ENCODE data around the gene OSTF1. TPM values are rescaled to one million over a fixed set of nuclear protein-coding genes. Genes with fewer than 3 reads are reported as not detected.

The OSTF1 gene
- total RNA-seq, 1 donor from 2014 or later, result 122 TPM

DNA sequence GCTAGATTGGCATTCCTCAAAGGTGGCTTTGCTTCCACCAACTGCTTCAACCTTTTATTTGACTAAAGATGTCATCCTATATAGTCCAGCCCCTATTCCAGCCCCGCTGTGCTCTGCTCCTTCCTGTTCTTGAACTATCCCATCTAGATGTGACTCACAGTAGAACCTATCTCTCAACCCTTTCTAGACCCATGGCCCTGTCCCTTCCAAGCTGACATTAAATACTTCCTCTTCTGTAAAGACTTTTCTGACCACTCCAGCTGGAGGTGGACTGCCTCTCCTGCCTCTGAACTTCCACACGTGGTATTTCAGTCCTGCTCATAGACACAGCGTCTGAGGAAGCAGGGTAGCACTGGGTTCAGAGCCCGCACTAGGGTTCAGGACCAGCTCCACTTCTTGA lies 32.4 kb downstream of the OSTF1 start:
- DNase-seq (ENCODE audit: low read depth, low spot score), result no peak

DNA sequence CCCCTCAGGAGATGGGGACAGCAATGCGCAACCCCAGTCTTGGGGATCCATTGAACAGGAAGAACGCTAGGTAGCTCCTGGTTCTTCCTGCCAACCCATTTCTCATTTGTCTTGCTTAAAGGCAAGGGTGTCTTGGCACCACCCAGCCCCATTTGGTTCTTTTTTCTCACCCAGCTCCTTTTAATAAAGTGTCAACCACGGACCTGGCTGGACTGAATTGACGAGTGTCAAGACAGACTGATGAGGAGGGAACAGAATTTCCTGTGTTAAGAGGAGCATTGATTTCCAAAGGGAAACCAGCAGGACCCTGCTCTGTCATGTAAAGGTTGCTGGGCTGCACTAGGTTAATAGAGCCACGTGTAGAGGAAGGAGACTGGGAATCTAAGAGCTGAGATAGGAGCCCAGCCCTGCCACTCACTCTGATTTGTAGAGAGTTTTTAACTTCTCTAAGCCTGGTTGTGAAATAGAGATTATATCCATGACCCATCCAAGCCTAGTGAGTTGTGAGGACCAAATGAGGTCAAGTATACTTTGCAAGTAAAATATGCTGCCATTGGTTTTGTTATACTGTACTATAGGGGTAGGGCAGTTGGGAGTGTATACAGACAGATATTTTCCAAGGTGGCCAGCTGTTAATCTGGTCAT lies 33.7 kb downstream of the OSTF1 start:
- DNase-seq (ENCODE audit: low read depth, low spot score), result no peak

DNA sequence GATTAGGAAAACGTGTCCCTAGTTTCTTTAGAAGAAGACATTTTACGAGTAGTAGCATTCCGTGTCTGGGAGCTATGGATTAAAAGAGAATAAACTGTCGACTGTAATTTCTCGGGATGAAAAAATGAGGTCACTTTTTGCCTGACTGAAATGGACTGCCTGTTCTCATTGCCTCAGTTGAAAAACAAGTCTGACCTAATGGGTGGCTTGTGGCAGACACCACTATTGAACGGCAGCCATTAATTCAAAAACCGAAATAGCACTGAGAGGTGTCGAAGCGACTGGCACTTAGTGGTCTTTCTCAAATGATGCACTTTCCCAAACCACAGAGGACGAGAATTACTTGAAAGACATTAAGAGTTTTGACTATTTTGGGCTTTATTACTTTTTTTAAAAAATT lies 35.4 kb downstream of the OSTF1 start:
- DNase-seq (ENCODE audit: low read depth, low spot score), result no peak

DNA sequence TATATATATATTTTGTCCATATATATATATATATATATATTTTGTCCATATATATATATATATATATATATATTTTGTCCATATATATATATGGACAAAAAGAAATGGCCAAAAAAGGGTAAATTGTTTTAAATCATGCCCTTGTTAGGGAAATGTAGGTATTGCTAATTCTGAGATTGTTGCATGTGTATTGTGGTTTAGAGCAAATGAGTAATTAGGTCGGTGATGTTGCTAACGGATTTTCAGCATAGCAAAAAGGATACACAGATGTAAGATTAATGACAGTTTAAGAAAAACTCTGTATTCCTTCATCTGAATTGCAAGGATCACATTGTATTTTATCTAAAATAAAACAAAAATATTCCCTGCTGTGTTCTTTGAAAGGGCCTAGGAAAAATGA lies 40.2 kb downstream of the OSTF1 start:
- DNase-seq (ENCODE audit: low read depth, low spot score), result no peak

- DNase-seq (ENCODE audit: low read depth, low spot score), result no peak
Observed at GRCh38 chr9:75130172-75130571, 41.9 kb downstream of the OSTF1 start.

- DNase-seq (ENCODE audit: low read depth, low spot score), result no peak
Observed at GRCh38 chr9:75130621-75131230, 42.4 kb downstream of the OSTF1 start.

GRCh38 chr9:75131700-75132099 lies 43.4 kb downstream of the OSTF1 start:
- no peak for DNase-seq (ENCODE audit: low read depth, low spot score)

- DNase-seq (ENCODE audit: low read depth, low spot score), result no peak
Observed at GRCh38 chr9:75132244-75132643, 43.9 kb downstream of the OSTF1 start.

DNA sequence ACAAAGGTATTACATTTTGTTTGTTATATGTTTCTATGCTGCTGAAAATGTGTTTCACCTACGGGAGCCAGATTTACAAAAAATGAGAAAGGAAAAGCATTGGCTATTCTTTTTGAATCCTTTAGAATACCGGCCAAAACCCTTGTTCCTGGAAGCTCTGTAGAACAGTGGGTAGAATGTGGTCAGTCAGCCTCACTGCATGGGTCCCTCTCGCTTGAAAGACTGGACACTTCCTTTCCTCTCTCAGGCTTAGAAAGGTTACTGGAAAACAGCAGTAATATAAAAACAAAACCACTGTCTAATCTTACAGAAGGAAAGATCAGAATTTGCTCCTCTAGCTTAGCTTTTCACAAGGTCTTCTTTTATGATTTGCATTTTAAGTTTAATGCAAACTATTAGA lies 45.1 kb downstream of the OSTF1 start:
- DNase-seq (ENCODE audit: low read depth, low spot score), result no peak

GRCh38 chr9:75134495-75134894 lies 46.2 kb downstream of the OSTF1 start:
- DNase-seq (ENCODE audit: low read depth, low spot score), result no peak

- DNase-seq (ENCODE audit: low read depth, low spot score), result no peak
Observed at GRCh38 chr9:75138260-75139040, 50.1 kb downstream of the OSTF1 start.

DNA sequence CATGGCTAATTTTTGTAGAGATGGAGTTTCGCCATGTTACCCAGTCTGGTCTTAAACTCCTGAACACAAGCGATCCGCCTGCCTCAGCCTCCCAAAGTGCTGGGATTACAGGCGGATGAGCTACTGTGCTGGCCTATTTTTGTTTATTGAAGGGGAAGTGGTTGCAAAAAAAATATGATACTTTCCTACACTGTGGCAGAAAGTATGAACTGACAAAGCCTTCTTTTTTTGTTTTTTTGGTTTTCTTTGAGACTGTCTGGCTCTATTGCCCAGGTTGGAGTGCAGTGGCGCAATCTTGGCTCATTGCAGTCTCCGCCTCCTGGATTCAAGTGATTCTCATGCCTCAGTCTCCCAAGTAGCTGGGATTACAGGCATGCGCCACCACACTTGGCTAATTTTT lies 50.9 kb downstream of the OSTF1 start:
- no peak for DNase-seq (ENCODE audit: low read depth, low spot score)

DNA sequence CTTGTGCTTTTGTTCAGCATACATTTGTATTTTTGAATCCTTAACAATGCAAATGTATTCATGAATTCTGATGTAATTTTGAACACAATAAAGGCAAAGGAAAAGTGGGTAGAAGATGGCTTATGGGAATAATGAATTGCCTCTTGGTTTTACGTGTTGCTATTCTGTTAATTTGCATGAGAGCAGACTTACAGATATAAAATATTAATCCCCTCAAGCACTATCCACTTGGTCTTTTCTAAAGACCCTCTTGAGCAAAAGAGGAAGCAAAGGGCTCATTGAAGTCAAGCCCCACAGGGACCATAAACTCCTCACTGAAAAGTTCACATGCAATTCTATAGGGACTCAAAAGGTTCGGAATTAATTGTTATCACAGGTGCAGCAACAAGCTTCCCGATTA lies 51.9 kb downstream of the OSTF1 start:
- no peak for DNase-seq (ENCODE audit: low read depth, low spot score)

DNA sequence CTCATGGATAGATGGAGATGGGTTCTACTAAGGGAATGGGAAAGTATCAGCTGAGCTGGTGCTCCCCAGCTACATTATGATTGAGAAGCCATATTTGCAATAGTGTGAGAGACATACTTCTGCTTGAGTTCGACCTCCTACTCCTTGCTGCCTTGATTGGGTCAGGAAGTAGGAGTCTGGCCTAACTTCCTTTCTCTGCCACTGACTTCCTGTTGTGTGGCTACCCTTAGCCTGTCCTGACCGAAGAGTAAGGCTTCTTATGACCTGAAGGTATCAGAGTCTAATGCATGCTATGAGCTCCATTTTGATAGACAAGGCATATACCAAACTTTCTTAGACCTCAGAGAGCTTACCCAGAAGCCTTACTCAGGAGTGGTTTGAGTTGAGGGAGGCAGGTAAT lies 53.9 kb downstream of the OSTF1 start:
- no peak for DNase-seq (ENCODE audit: low read depth, low spot score)

DNA sequence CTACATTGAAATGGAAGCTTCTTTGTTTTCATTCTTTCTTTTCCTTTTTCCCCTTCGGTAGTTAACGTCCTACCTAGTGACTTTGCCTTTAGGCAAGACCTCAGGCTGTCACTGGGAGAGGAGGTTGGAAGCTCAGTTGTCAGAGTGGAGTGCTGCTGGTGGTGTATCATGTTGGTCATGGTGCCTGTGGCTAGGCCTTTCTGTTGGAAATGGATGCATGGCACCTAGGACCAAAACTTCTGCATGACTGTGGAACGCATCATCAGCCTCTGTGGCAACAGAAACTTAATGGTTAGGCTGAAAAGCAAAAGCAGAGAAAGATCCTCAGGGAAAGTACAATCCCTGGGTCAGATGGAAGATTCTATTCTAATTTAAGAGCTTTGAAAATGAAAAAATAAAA lies 57.9 kb downstream of the OSTF1 start:
- no peak for DNase-seq (ENCODE audit: low read depth, low spot score)

- DNase-seq (ENCODE audit: low read depth, low spot score), result no peak
Observed at GRCh38 chr9:75147638-75148037, 59.3 kb downstream of the OSTF1 start.

- peak; percentile 26 for DNase-seq (ENCODE audit: low read depth, low spot score)
Observed at GRCh38 chr9:75148561-75148960, 60.2 kb downstream of the OSTF1 start.

DNA sequence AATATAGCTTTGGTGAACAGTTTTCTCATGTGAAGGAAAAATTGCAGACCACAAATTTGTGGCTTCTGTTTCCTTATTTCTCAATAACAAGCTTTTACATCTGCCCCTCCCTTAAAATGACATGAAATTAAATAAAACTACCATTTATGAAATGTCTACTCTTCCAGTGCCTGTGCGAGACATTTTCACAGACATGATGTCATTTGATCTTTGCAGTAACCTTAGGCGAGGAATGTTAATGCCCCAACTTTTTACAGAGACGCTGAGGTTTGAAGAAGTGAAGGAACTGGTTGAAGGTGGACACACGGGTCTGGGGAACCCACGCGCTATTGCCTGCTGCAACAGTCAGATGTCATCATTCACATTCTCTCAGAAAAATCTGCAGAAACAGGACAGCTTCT lies 61.5 kb downstream of the OSTF1 start:
- DNase-seq (ENCODE audit: low read depth, low spot score), result no peak

GRCh38 chr9:75150512-75150911 lies 62.2 kb downstream of the OSTF1 start:
- DNase-seq (ENCODE audit: low read depth, low spot score), result no peak

- no peak for DNase-seq (ENCODE audit: low read depth, low spot score)
Observed at GRCh38 chr9:75152416-75152815, 64.1 kb downstream of the OSTF1 start.

DNA sequence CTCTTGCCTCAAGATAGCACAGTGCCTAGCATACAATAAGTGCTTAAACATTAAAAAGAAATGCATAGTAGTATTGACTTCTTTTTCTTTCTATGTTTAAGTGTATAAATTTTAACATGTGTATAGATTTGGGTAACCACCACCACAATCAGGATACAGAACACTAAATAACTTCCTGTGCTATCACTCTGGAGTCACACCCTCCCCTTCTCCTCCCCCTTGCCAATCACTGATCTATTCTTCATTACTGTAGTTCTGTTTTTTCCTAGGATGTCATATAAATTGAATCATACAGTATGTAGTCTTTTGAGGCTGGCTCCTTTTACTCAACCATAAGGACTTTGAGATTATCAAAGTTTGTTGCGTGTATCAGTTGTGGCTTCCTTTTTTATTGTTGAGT lies 68.5 kb downstream of the OSTF1 start:
- DNase-seq (ENCODE audit: low read depth, low spot score), result no peak

DNA sequence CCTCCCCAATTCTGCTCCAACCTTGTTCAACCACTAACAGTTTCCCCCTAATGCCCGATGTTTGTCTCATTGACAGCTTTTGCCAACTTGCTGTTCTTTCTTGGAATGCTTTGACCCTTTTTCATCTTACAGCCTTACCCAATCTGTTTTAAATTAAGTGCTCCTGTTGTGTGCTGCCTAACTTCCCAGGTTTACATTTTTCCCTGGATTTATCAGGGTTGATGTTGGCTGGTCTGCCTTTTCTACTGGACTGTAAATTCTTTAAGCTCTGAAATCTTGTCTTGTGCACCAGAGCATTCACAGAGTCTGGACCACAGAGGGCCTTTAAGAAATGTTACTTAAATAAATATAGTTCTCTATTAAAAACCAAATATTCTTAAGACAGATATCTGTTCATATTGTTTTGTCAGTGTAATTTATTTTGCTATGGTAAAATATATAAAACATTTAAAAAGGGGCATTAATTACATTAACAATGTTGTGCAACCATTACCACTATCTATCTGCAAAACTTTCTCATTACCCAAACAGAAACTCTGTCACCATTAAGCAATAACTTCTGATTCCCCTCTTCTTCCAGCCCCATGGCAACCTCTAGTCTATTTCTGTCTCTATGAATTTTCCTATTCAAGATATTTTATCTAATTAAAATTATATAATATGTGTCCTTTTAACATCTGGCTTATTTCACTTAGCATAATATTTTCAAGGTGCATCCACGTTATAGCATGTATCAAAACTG lies 73.0 kb downstream of the OSTF1 start:
- no peak for DNase-seq (ENCODE audit: low read depth, low spot score)
